EL (cell line): ENCODE measurements around the gene LPCAT2.

Experiments used
- DNase-seq: peaks from one replicate; pipeline ENCODE4 v3.0.0-alpha.2; 2016

LPCAT2 gene

DNA sequence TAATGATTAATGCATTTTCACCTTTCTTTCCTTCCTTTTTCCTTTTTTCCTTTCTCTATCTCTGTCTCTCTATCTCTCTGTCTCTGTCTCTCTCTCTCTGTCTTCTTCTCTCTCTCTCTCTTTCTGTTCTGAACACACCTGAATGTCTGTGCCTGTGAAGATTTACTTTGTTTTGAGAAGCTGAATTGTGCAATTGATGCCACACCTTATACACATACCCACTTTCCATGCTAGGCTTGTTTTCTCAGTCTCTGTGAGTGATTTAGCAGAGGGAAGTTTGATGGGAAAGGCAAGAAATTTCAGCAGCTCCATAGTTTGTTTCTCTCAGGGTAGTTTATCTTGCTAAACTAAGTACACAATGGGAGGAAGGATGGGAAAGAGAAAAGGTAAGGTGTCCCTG lies 48.3 kb downstream of the LPCAT2 start:
- DNase-seq = no peak

DNA sequence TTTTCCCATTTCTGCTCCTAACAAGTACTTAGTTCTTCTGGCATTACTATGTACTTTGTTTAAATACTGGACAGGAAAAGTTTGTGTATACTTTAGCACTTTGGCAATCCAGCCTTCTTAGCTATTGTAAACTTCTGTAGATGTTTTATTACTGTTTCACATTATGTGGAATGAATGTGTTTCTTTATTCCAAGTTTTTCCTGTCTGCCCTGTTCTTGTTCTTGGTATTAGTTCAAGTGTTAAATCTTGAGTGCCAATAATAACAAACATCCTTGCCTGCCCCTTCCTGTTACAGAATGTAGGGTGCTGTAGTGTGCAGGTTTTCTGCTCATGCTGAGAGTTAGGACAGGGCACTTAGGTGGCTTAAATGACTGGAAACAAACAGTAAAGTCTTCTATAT lies 50.4 kb downstream of the LPCAT2 start:
- DNase-seq = no peak

DNA sequence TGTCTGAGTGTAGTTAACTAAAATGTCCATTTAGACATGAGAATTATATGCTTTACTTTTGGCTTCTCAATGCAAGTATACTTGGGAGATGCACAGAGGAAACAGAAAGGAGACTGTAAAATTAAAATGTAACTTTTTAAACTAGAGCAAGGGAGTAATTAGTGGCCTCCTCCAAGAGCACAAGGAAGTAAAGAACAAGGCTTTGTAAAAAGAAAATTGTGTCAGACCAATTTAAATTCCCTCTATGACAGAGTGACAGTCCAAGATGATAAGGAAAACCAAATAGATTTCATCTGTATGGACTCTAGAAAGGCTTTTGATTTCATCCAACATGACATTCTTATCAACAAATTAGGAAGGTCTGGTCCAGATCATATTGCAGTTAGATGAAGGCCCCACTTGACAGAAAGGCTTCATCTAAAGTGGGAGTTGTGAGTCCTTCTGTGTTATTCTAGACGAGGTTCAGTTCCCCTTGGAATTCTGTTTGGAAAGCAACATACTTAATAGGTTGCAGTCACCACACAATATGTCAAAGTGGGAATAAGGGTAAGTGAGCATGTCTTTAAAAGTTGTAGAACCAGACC lies 51.2 kb downstream of the LPCAT2 start:
- DNase-seq = no peak

DNA sequence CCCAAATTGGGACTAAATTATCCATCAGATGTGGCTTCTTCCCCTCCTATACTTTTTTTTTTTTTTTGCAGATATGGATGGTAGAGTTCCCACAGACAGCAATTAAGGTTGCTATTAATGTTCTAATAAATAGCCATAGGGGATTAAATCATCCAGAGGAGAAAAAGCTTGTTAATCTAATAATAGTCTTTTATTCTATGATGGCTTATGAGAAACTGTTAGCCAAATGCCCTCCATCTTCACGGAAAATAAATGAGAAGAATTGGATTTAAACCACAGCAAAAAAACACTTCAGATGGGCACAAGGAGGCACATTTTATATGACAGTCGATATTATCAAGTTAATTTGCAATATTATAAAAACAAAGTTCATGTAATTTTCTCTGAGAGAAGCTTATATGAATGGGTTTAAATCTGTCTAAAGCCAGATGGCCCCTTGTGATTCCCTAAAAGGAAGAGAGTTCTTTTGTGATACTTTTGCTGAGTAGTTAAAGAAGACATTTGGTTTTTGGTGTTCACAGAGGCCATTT lies 52.5 kb downstream of the LPCAT2 start:
- DNase-seq = no peak

GRCh38 chr16:55562936-55563335 lies 54.1 kb downstream of the LPCAT2 start:
- no peak for DNase-seq

DNA sequence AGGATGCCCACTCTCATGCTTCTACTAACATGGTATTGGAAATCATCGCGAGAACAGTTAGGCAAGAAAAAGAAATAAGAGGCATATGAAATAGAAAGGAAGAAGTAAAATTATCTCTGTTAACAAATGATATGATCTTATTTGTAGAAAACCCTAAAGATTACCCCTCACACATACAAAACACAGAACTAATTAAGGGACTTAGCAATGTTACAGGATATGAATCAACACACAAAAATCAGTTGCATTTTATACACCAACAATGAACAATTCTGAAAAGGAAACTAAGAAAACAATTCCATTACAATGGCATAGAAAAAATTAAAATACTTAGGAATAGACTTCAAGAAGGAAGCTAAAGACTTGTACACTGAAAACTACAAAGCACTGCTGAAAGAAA lies 54.9 kb downstream of the LPCAT2 start:
- DNase-seq = no peak

GRCh38 chr16:55565086-55565485 lies 56.2 kb downstream of the LPCAT2 start:
- DNase-seq = no peak

DNA sequence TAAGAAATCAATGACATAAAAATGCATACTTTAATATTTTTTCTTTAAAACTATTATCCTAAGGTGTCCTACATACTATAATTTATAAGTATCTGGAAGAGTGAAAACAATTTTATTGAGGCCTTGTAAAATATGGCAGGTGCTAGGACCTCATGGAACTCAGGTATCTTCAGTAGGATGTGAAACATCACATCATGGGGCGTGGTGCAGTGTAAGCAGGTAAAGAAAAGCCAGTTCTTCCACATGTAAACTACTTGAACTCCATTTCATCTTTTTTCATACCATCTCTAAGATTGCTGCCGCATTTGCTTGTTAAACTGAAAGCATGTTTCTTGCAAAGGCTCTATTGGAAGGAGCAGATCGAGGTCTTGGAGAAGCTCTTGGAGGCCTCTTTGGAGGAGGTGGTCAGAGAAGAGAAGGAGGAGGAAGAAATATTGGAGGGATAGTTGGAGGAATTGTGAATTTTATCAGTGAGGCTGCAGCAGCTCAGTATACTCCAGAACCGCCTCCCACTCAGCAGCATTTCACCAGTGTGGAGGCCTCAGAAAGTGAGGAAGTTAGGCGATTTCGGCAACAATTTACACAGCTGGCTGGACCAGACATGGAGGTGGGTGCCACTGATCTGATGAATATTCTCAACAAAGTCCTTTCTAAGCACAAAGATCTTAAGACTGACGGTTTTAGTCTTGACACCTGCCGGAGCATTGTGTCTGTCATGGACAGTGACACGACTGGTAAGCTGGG lies 57.7 kb downstream of the LPCAT2 start, which contains the start of gene CAPNS2:
Gene CAPNS2 (plus strand): TSS at position 253 of the 744 bp plus-strand sequence. CDS start 73 bp downstream, at position 326.
- DNase-seq = no peak

DNA sequence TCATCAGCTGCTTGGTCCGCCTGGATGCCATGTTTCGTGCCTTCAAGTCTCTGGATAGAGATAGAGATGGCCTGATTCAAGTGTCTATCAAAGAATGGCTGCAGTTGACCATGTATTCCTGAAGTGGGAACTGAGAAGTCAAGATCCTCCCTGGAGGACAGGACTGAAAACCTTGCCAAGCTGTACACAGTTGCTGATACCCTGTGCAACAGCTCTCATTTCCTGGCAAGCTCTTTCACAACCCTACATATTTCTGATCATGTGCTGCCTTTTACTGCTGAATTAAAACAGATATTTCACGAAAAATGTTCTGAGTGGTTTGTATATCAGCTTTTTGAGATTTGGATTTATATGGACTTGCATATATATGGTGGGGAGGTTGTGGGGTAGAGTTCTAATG lies 58.5 kb downstream of the LPCAT2 start:
- peak; percentile 2 for DNase-seq

DNA sequence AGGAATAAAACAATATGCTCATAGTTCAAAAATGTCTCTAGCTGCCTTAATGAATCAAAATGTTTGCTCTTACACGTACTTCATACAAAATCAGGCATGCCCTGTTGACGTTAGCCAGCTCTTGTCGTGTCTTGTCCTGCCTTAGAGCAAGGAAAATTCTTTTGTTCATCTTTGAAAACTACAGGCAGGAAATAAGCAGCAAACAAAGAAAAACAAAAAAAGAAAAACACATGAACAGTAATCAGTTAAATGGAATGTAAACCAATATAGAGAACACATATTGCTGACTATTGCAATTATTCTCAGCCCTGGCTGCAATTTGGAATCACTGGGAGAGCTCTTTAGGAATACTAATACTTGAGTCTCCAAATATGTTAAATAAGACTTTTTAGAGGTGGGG lies 59.3 kb downstream of the LPCAT2 start:
- no peak for DNase-seq

DNA sequence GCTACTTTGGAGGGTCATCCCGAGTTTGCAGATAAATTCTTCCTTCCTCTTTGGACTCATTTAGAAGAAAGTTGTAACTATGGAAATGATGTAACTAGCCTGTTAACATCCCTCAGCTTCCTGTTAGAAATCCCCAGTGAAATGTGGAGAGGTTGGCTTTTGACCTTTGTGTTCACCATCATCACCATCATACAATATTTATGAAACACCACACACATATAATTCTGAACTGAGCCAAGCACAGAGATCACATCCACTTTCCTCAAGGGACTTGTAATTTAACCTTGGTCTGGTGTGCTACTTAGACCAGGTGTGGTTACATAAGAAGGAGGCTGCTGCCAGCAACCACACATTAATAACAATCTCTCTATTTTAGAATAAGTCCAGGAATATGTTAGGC lies 60.2 kb downstream of the LPCAT2 start:
- DNase-seq = peak; percentile 3

GRCh38 chr16:55570159-55570558 lies 61.3 kb downstream of the LPCAT2 start:
- no peak for DNase-seq

GRCh38 chr16:55571191-55571897 lies 62.5 kb downstream of the LPCAT2 start:
- DNase-seq = no peak

DNA sequence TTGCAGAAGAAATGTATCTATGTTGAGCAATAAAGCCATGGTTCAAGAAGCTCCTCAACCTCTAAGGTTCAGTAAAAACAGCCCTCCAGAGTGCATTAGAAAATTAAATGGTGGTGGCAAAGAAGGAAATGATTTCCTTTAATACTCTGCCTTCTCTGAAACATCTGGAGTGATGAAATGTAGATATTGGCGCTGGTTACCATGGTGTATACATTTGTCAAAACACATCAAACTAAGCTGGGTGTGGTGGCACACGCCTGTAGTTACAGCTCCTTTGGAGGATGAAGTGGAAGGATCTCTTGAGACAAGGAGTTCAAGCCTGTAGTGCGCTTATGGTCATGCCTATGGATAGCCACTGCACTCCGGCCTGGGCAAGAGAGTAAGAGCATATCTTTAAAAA lies 63.6 kb downstream of the LPCAT2 start:
- no peak for DNase-seq

- no peak for DNase-seq
Observed at GRCh38 chr16:55574811-55575210, 65.9 kb downstream of the LPCAT2 start.

DNA sequence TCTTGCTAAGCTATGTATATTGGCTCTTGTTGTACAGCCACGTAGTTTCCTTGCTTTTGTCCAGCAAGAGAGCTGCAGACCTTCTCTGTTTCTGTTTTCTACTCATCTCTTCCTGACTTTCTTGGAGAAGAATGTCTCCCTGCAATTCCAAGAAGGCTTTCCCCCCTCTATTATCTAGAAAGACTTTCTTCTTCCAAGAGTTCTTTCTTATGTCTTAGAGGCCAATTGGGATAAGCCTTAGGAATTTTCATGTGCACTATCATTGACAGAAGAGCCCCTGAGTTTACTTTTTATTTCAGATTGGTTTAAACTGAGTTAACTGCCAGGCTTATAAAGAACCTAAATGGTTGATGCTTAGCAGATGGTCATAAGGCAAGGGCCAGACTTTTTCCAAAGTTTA lies 66.6 kb downstream of the LPCAT2 start:
- DNase-seq = no peak

GRCh38 chr16:55576384-55576783 lies 67.5 kb downstream of the LPCAT2 start:
- no peak for DNase-seq

DNA sequence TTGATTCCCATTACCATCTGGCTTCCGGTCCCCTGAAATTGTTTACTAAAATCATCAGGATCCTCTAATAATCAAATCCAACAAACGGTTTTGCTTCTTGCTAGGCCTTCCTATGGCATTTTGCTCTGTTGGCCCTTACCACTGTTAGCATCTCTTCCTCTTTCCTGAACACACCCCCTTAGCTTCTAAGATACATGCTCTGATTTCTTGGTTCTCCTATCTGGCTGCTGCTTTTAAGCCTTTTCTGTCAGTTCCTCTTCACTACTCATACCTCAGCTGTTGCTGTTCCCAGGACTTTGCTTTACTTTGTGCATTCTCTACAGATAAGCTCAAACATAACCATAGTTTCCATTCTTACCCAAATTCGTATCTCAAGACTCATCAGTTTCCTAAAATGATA lies 69.0 kb downstream of the LPCAT2 start:
- no peak for DNase-seq

DNA sequence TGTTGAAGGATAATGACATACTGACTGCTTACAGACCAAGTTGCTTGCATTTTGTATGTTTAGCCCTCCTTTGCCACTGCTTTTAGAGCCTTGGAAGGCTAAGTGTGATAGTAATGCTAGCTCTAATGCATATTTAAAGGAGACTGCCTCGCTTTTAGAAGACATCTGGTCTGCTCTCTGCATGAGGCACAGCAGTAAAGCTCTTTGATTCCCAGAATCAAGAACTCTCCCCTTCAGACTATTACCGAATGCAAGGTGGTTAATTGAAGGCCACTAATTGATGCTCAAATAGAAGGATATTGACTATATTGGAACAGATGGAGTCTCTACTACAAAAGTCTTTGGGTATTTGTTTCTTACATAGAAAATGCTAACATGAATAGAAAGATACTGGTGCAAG lies 76.8 kb downstream of the LPCAT2 start:
- DNase-seq = no peak

- no peak for DNase-seq
Observed at GRCh38 chr16:55588799-55589198, 79.9 kb downstream of the LPCAT2 start.

DNA sequence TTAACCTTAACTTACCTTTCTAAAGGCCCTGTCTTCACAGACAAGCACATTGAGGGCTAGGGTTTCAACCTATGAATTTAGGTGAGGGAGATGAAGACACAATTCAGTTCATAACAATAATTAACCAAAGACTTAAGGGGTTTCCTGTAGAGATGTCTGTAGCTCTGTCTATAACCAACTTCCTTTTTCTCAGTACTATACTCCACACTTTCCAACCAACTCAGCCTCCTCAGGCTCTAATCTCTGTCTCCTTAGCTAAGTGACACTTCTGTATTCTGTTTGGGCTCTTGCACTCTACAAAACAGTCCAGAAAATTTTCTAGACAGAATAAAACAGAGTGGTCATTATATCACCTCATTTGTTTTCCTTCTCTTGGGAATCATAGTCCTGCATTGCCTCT lies 83.4 kb downstream of the LPCAT2 start:
- DNase-seq = no peak

DNA sequence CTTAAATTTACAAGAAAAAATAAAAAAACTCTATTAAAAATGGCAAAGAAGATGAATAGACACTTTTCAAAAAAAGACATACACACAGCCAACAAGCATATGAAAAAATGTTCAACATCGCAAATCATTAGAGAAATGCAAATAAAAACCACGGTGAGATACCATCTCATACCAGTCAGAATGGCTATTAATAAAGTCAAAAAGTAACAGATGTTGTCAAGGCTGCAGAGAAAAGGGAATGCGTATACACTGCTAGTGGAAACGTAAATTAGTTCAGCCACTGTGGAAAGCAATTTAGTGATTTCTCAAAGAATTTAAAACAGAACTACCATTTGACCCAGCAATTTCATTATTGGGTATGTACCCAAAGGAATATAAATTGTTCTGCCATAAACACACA lies 89.1 kb downstream of the LPCAT2 start:
- DNase-seq = no peak

DNA sequence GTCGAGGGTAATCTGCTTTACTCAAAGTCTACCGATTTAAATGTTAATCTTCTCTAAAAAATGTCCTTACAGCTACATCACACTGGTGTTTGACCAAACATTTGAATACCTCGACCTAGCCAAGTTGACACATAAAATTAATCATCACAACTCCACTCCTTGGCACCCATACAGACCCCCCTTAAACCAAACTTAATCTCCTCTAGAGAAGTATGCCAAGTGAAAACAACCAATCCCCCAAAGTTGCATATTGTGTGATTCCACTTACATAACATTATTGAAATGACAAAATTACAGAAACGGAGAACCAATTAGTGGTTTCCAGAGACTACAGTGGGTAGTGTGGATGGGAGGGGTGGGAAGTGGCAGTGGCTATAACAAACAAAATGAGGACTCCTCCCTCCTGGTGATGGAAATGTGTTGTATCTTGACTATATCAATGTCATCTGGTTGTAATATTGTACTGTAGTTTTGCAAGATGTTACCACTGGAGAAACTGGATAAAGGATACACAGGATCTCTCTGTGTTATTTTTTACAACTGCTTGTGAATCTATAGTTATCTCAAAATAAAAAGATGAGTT lies 97.0 kb downstream of the LPCAT2 start:
- DNase-seq = no peak
